Neuronal stem cell (in vitro differentiated cells): Measurements from ENCODE around the gene RP2.

ENCODE experiments used
- DNase-seq: peaks from one replicate; pipeline ENCODE4 v3.0.0-alpha.2; 2013; ENCODE audit warnings: low spot score
- H2AFZ ChIP-seq: one replicate; pipeline ENCODE4 v1.6.1; 2013; ENCODE audit warnings: mild to moderate bottlenecking, low read length, inconsistent platforms
- H2AK5ac ChIP-seq: 2 replicates; pipeline ENCODE4 v1.6.1; 2013; ENCODE audit warnings: low read depth, mild to moderate bottlenecking, inconsistent platforms, low read length, moderate library complexity, mixed read lengths
- H2BK120ac ChIP-seq: 2 replicates; pipeline ENCODE4 v1.6.1; 2013; ENCODE audit warnings: low read depth, mild to moderate bottlenecking, inconsistent platforms, low read length, moderate library complexity, mixed read lengths
- H2BK12ac ChIP-seq: one replicate; pipeline ENCODE4 v1.6.1; 2013; ENCODE audit warnings: low read length, inconsistent platforms
- H2BK15ac ChIP-seq: 2 replicates; pipeline ENCODE4 v1.6.1; 2013; ENCODE audit warnings: mild to moderate bottlenecking, low read length, inconsistent platforms, mixed read lengths
- H2BK5ac ChIP-seq: one replicate; pipeline ENCODE4 v1.6.1; 2013; ENCODE audit warnings: inconsistent platforms, mild to moderate bottlenecking, low read length, moderate library complexity
- H3K14ac ChIP-seq: one replicate; pipeline ENCODE4 v1.6.1; 2013; ENCODE audit warnings: low read length, inconsistent platforms
- H3K18ac ChIP-seq: 2 replicates; pipeline ENCODE4 v1.6.1; 2013; ENCODE audit warnings: low read length, inconsistent platforms
- H3K23ac ChIP-seq: 2 replicates; pipeline ENCODE4 v1.6.1; 2013; ENCODE audit warnings: low read depth, mild to moderate bottlenecking, mixed read lengths, low read length, inconsistent platforms; ENCODE audit not compliant: poor library complexity
- H3K27ac ChIP-seq: replicated peaks from 3 replicates; pipeline ENCODE4 v1.5.1; 2013; ENCODE audit warnings: low read length, inconsistent platforms
- H3K27me3 ChIP-seq, 3 experiments: 2 replicates each; pipeline ENCODE4 v1.6.1; 2013; ENCODE audit warnings: low read length in 3 of 3, mild to moderate bottlenecking in 2 of 3, inconsistent platforms in 1 of 3, low read depth in 1 of 3, mixed read lengths in 1 of 3, moderate library complexity in 1 of 3; ENCODE audit not compliant: control insufficient read depth in 3 of 3, insufficient read depth in 3 of 3
- H3K36me3 ChIP-seq, 2 donors: replicated peaks in 1 of 2; 2 replicates each; pipeline ENCODE4 v1.6.1; 2013; ENCODE audit warnings: low read length in 2 of 2; ENCODE audit not compliant: control insufficient read depth in 2 of 2, insufficient read depth in 2 of 2
- H3K4ac ChIP-seq: 2 replicates; pipeline ENCODE4 v1.6.1; 2013; ENCODE audit warnings: inconsistent platforms, mild to moderate bottlenecking, low read length, moderate library complexity
- H3K4me1 ChIP-seq, 2 donors: 1 replicate in 1 of 2; 2 replicates in 1 of 2; pipeline ENCODE4 v1.6.1; 2013; ENCODE audit warnings: low read length in 2 of 2, low read depth in 1 of 2; ENCODE audit not compliant: control insufficient read depth in 2 of 2, insufficient read depth in 1 of 2
- H3K4me2 ChIP-seq: one replicate; pipeline ENCODE4 v1.6.1; 2013; ENCODE audit warnings: mild to moderate bottlenecking, low read length, inconsistent platforms; ENCODE audit not compliant: insufficient read depth, poor library complexity, severe bottlenecking
- H3K4me3 ChIP-seq, 2 donors: 2 replicates each; pipeline ENCODE4 v1.5.1; 2013; ENCODE audit warnings: low read length in 2 of 2, mild to moderate bottlenecking in 2 of 2, inconsistent platforms in 1 of 2, moderate library complexity in 1 of 2
- H3K79me1 ChIP-seq: one replicate; pipeline ENCODE4 v1.6.1; 2013; ENCODE audit warnings: low read depth, mild to moderate bottlenecking, inconsistent platforms, low read length, moderate library complexity
- H3K9ac ChIP-seq: one replicate; pipeline ENCODE4 v1.6.1; 2013; ENCODE audit warnings: mild to moderate bottlenecking, low read depth, low read length, inconsistent platforms; ENCODE audit not compliant: poor library complexity
- H3K9me3 ChIP-seq, 2 donors: replicated peaks in 1 of 2; 2 replicates each; pipeline versions ENCODE3 to v1.6.1; 2013; ENCODE audit warnings: low read length in 2 of 2, mild to moderate bottlenecking in 2 of 2, inconsistent platforms in 1 of 2, low read depth in 1 of 2, mixed read lengths in 1 of 2, moderate library complexity in 1 of 2; ENCODE audit not compliant: control insufficient read depth in 2 of 2, insufficient read depth in 1 of 2
- H4K8ac ChIP-seq: one replicate; pipeline ENCODE4 v1.6.1; 2013; ENCODE audit warnings: low read depth, mild to moderate bottlenecking, inconsistent platforms, low read length, moderate library complexity
- H4K91ac ChIP-seq: one replicate; pipeline ENCODE4 v1.6.1; 2013; ENCODE audit warnings: low read length, low read depth, mild to moderate bottlenecking, inconsistent platforms; ENCODE audit not compliant: poor library complexity
- WGBS, 2 donors: extraction: QIAGEN DNeasy Blood & Tissue Kit; methylation state at CpG; one replicate each; pipeline ENCODE4 v1.1.7; 2013; ENCODE audit warnings: missing lambda C conversion rate in 2 of 2, mixed read lengths in 1 of 2; ENCODE audit not compliant: insufficient read length in 2 of 2, insufficient replicate concordance in 1 of 2; ENCODE audit errors: extremely low coverage in 2 of 2; 5-methylcytosine and 5-hydroxymethylcytosine counted together

Gene RP2

GRCh38 chrX:46860557-46860956 lies 23.7 kb downstream of the RP2 start:
- H2AFZ ChIP-seq, result no peak overlapping the region
- H3K9ac ChIP-seq, result no peak overlapping the region
- H3K4me3 ChIP-seq, result no peak overlapping the region
- H3K36me3 ChIP-seq, result peaks cover 0 to 22% of the 10 kb centered on the region in 2 donors
- no peak overlapping the region for H2BK120ac ChIP-seq
- DNase-seq, result no peak
- no peaks in the 10 kb centered on the region for H3K79me1 ChIP-seq
- H3K27ac ChIP-seq, result no peak overlapping the region
- H2AK5ac ChIP-seq, result no peak overlapping the region
- no peaks in the 10 kb centered on the region for H3K27me3 ChIP-seq
- no CpG with 5 or more reads among the region's 1 CpG for WGBS, 2 donors
- H3K4me2 ChIP-seq, result no peak overlapping the region
- H3K14ac ChIP-seq, result no peak overlapping the region
- H3K23ac ChIP-seq, result no peak overlapping the region
- no peak overlapping the region for H2BK12ac ChIP-seq
- H3K4ac ChIP-seq, result no peak overlapping the region
- H2BK5ac ChIP-seq, result no peak overlapping the region
- H3K9me3 ChIP-seq, result no peaks in the 10 kb centered on the region
- no peaks in the 10 kb centered on the region for H3K4me1 ChIP-seq
- H3K18ac ChIP-seq, result no peak overlapping the region
- no peak overlapping the region for H2BK15ac ChIP-seq
- no peak overlapping the region for H4K91ac ChIP-seq
- H4K8ac ChIP-seq, result no peak overlapping the region

DNA sequence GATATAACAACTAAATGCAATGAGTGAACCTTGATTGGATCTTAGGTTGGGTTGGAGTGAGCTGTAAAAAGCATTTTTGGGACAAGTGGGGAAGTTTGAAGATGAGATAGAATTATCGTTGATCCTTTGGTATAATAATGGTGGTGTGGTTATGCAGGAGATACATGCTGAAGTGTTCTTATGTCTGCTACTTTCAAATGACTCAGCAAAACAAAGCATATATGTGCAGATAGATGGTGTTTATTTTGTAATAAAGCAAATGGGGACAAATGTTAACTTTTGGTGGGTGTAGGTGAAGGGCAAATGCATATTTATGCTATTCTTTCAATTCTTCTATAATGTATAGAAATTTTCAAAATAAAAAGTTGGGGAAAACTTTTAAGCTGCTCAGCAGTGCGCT lies 26.2 kb downstream of the RP2 start:
- Histone ChIP-seq H3K4me2 (no peak overlapping the region), H2BK12ac (no peak overlapping the region), H4K8ac (no peak overlapping the region), H3K4me1 (no peaks in the 10 kb centered on the region), H2BK120ac (no peak overlapping the region), H3K4ac (no peak overlapping the region), H3K9ac (no peak overlapping the region), H3K14ac (no peak overlapping the region), H3K9me3 (no peaks in the 10 kb centered on the region), H3K27me3 (no peaks in the 10 kb centered on the region), H3K4me3 (no peak overlapping the region), H2BK5ac (no peak overlapping the region), H3K36me3 (peaks cover 0 to 27% of the 10 kb centered on the region in 2 donors), H3K18ac (no peak overlapping the region), H4K91ac (no peak overlapping the region), H3K27ac (no peak overlapping the region), H2AFZ (no peak overlapping the region), H2BK15ac (no peak overlapping the region), H3K79me1 (no peaks in the 10 kb centered on the region), H2AK5ac (no peak overlapping the region), H3K23ac (no peak overlapping the region)
- no CpG with 5 or more reads among the region's 2 CpGs for WGBS, 2 donors
- no peak for DNase-seq

DNA sequence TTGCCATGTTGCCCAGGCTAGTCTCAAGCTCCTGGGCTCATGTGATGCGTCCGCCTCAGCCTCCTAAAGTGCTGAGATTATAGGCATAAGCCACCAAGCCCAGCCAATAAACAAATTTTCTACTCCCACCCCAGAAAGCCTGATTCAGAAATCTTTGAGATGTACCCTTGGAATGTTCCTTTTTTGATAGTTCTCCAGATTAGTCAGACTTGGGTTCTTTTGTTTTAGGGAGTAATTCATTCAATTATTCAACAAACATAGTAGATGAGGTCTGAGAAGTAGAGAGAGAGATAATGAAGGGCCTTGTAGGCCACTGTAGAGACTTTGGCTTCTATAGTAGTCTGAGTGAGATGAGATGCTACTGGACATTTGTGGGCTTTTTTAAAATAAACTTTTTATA lies 27.8 kb downstream of the RP2 start:
- no peak overlapping the region for H4K8ac ChIP-seq
- H3K23ac ChIP-seq, result no peak overlapping the region
- no peak overlapping the region for H3K27ac ChIP-seq
- no peak overlapping the region for H2AK5ac ChIP-seq
- H3K79me1 ChIP-seq, result no peaks in the 10 kb centered on the region
- H3K4me3 ChIP-seq, result no peak overlapping the region
- no peaks in the 10 kb centered on the region for H3K4me1 ChIP-seq
- no peak overlapping the region for H4K91ac ChIP-seq
- H3K9me3 ChIP-seq, result no peaks in the 10 kb centered on the region
- H2AFZ ChIP-seq, result no peak overlapping the region
- H2BK5ac ChIP-seq, result no peak overlapping the region
- H2BK12ac ChIP-seq, result no peak overlapping the region
- no peak overlapping the region for H2BK15ac ChIP-seq
- H2BK120ac ChIP-seq, result no peak overlapping the region
- no peak for DNase-seq
- H3K27me3 ChIP-seq, result no peaks in the 10 kb centered on the region
- H3K9ac ChIP-seq, result no peak overlapping the region
- no peak overlapping the region for H3K4ac ChIP-seq
- H3K18ac ChIP-seq, result no peak overlapping the region
- H3K36me3 ChIP-seq, result peaks cover 0 to 17% of the 10 kb centered on the region in 2 donors
- no CpG with 5 or more reads among the region's 2 CpGs for WGBS, 2 donors
- no peak overlapping the region for H3K4me2 ChIP-seq
- H3K14ac ChIP-seq, result no peak overlapping the region

- no peak overlapping the region for H2AK5ac ChIP-seq
- no peak overlapping the region for H2BK15ac ChIP-seq
- no peak overlapping the region for H2AFZ ChIP-seq
- H3K18ac ChIP-seq, result no peak overlapping the region
- H3K4ac ChIP-seq, result no peak overlapping the region
- H3K27ac ChIP-seq, result no peak overlapping the region
- no peaks in the 10 kb centered on the region for H3K27me3 ChIP-seq
- H4K91ac ChIP-seq, result no peak overlapping the region
- H4K8ac ChIP-seq, result no peak overlapping the region
- no peak overlapping the region for H3K4me3 ChIP-seq
- no CpG with 5 or more reads among the region's 4 CpGs for WGBS, 2 donors
- no peak overlapping the region for H2BK120ac ChIP-seq
- H3K9me3 ChIP-seq, result no peaks in the 10 kb centered on the region
- H3K14ac ChIP-seq, result no peak overlapping the region
- H3K23ac ChIP-seq, result no peak overlapping the region
- no peak overlapping the region for H3K4me2 ChIP-seq
- H2BK5ac ChIP-seq, result no peak overlapping the region
- no peaks in the 10 kb centered on the region for H3K4me1 ChIP-seq
- H3K9ac ChIP-seq, result no peak overlapping the region
- peaks cover 0 to 11% of the 10 kb centered on the region in 2 donors for H3K36me3 ChIP-seq
- no peaks in the 10 kb centered on the region for H3K79me1 ChIP-seq
- no peak for DNase-seq
- H2BK12ac ChIP-seq, result no peak overlapping the region
Measured at GRCh38 chrX:46865281-46865680, 28.4 kb downstream of the RP2 start.
